H1 (cell line): ENCODE data around the gene CEND1. TPM values are rescaled to one million over a fixed set of nuclear protein-coding genes. Genes with fewer than 3 reads are reported as not detected.

Experiments used
- CTCF ChIA-PET: fragments of 300-600 bp; sonication (Branson Sonifier 250); formaldehyde crosslinking; loops from one replicate; lab custom pipeline; 2021; ENCODE audit not compliant: partially characterized antibody; lab: Charles Lee
- POLR2A ChIA-PET: fragments of 300-600 bp; sonication (Branson Sonifier 250); formaldehyde crosslinking; loops from one replicate; lab custom pipeline; 2021; ENCODE audit warnings: inconsistent platforms; ENCODE audit not compliant: partially characterized antibody; lab: Charles Lee
- DNase-seq, 2 experiments: peaks; one replicate each; pipeline versions ENCODE4 v3.0.0 to v3.0.0-alpha.2; 2010 to 2022; ENCODE audit warnings: low spot score in 2 of 2, low read depth in 1 of 2, mixed read lengths in 1 of 2
- FAIRE-seq: peaks from 2 replicates; lab custom pipeline; 2011; peaks lifted over from hg19 to GRCh38; lab: Jason Lieb, UNC
- H2AFZ ChIP-seq: 2 replicates; pipeline ENCODE4 v1.8.1; 2012; ENCODE audit warnings: low read length, inconsistent platforms
- H2AK5ac ChIP-seq: 2 replicates; pipeline ENCODE4 v1.6.1; 2013; ENCODE audit warnings: low read depth, low read length
- H2BK120ac ChIP-seq: replicated peaks from 2 replicates; pipeline ENCODE3; 2013; ENCODE audit warnings: low read depth, low read length, inconsistent platforms
- H2BK12ac ChIP-seq: 2 replicates; pipeline ENCODE4 v1.6.1; 2013; ENCODE audit warnings: low read depth, low read length
- H2BK15ac ChIP-seq: 2 replicates; pipeline ENCODE4 v1.6.1; 2013; ENCODE audit warnings: low read length
- H2BK20ac ChIP-seq: 2 replicates; pipeline ENCODE4 v1.6.1; 2013; ENCODE audit warnings: low read length
- H2BK5ac ChIP-seq: 2 replicates; pipeline ENCODE4 v1.6.1; 2013; ENCODE audit warnings: low read depth, low read length
- H3K14ac ChIP-seq: 2 replicates; pipeline ENCODE4 v1.6.1; 2013; ENCODE audit warnings: inconsistent platforms; ENCODE audit not compliant: insufficient read length
- H3K18ac ChIP-seq: 2 replicates; pipeline ENCODE4 v1.6.1; 2013; ENCODE audit warnings: low read length; ENCODE audit errors: extremely low read depth
- H3K23ac ChIP-seq: 2 replicates; pipeline ENCODE4 v1.6.1; 2013; ENCODE audit warnings: inconsistent platforms; ENCODE audit not compliant: insufficient read length
- H3K23me2 ChIP-seq: 2 replicates; pipeline ENCODE4 v1.6.1; 2013; ENCODE audit warnings: low read depth, low read length
- H3K27ac ChIP-seq: 2 replicates; pipeline ENCODE4 v1.6.1; 2011; ENCODE audit warnings: low read depth, low read length, inconsistent platforms
- H3K27me3 ChIP-seq, 4 experiments: replicated peaks in 1 of 4; 1 replicate in 1 of 4; 2 replicates in 3 of 4; pipeline versions ENCODE4 v1.6.1 to v1.8.1; 2011 to 2013; ENCODE audit warnings: low read length in 3 of 4, mild to moderate bottlenecking in 3 of 4, inconsistent platforms in 2 of 4, mixed read lengths in 2 of 4, moderate library complexity in 1 of 4; ENCODE audit not compliant: control insufficient read depth in 3 of 4, insufficient read depth in 3 of 4; ENCODE audit errors: extremely low read depth in 1 of 4
- H3K36me3 ChIP-seq, 4 experiments: 2 replicates each; pipeline versions ENCODE4 v1.6.1 to v1.8.1; 2011 to 2013; ENCODE audit warnings: mild to moderate bottlenecking in 4 of 4, low read length in 3 of 4, moderate library complexity in 2 of 4, control low read depth in 1 of 4, inconsistent platforms in 1 of 4; ENCODE audit not compliant: insufficient read depth in 4 of 4, control insufficient read depth in 2 of 4
- H3K4ac ChIP-seq: replicated peaks from 2 replicates; pipeline ENCODE3; 2013; ENCODE audit warnings: low read length, low read depth, mixed read lengths, inconsistent platforms; ENCODE audit not compliant: insufficient read length
- H3K4me1 ChIP-seq, 4 experiments: replicated peaks in 1 of 4; 1 replicate in 1 of 4; 2 replicates in 3 of 4; pipeline versions ENCODE4 v1.6.1 to v1.8.1; 2011 to 2013; ENCODE audit warnings: low read length in 3 of 4, inconsistent platforms in 2 of 4, mixed read lengths in 1 of 4; ENCODE audit not compliant: insufficient read depth in 4 of 4, control insufficient read depth in 3 of 4
- H3K4me2 ChIP-seq, 2 experiments: 2 replicates each; pipeline versions ENCODE4 v1.6.1 to v1.8.1; 2011 to 2013; ENCODE audit warnings: low read depth in 2 of 2, low read length in 2 of 2, control low read depth in 1 of 2, inconsistent platforms in 1 of 2, mild to moderate bottlenecking in 1 of 2; ENCODE audit not compliant: insufficient read depth in 1 of 2
- H3K4me3 ChIP-seq, 4 experiments: fragments of 200-600, 300-600 bp in 1 of 4; sonication (generic), shearing (Covaris generic), sonication (Bioruptor Twin) in 1 of 4; 2 replicates each; pipeline versions ENCODE4 v1.5.1 to v1.8.1; 2011 to 2016; ENCODE audit warnings: low read length in 4 of 4, low read depth in 3 of 4, control low read depth in 2 of 4, inconsistent platforms in 2 of 4, mild to moderate bottlenecking in 2 of 4, mixed read lengths in 1 of 4, moderate library complexity in 1 of 4; ENCODE audit not compliant: insufficient read depth in 2 of 4; ENCODE audit errors: extremely low read depth in 1 of 4
- H3K56ac ChIP-seq: replicated peaks from 2 replicates; pipeline ENCODE3; 2013; ENCODE audit warnings: low read depth, mild to moderate bottlenecking, mixed read lengths, low read length, inconsistent platforms; ENCODE audit not compliant: insufficient read length
- H3K79me1 ChIP-seq: 2 replicates; pipeline ENCODE4 v1.6.1; 2013; ENCODE audit warnings: low read depth, low read length, control low read depth
- H3K79me2 ChIP-seq, 2 experiments: 2 replicates each; pipeline versions ENCODE4 v1.6.1 to v1.8.1; 2012 to 2013; ENCODE audit warnings: low read length in 2 of 2, mild to moderate bottlenecking in 2 of 2, inconsistent platforms in 1 of 2; ENCODE audit not compliant: insufficient read depth in 2 of 2, control insufficient read depth in 1 of 2
- H3K9ac ChIP-seq, 4 experiments: replicated peaks in 1 of 4; 1 replicate in 1 of 4; 2 replicates in 3 of 4; pipeline versions ENCODE4 v1.6.1 to v1.8.1; 2011 to 2013; ENCODE audit warnings: low read depth in 3 of 4, low read length in 3 of 4, control low read depth in 2 of 4, mild to moderate bottlenecking in 2 of 4, moderate library complexity in 2 of 4, inconsistent platforms in 1 of 4; ENCODE audit errors: extremely low read depth in 1 of 4
- H3K9me3 ChIP-seq, 2 experiments: 2 replicates each; pipeline versions ENCODE4 v1.6.1 to v1.8.1; 2012 to 2013; ENCODE audit warnings: mild to moderate bottlenecking in 2 of 2, moderate library complexity in 2 of 2, control low read depth in 1 of 2, inconsistent platforms in 1 of 2, low read depth in 1 of 2, low read length in 1 of 2, mixed read lengths in 1 of 2; ENCODE audit not compliant: insufficient read depth in 2 of 2
- H4K20me1 ChIP-seq, 2 experiments: replicated peaks in 1 of 2; 2 replicates each; pipeline versions ENCODE3 to v1.8.1; 2011 to 2013; ENCODE audit warnings: inconsistent platforms in 2 of 2, low read length in 2 of 2, mild to moderate bottlenecking in 1 of 2; ENCODE audit not compliant: insufficient read depth in 2 of 2, control insufficient read depth in 1 of 2
- H4K5ac ChIP-seq: 2 replicates; pipeline ENCODE4 v1.6.1; 2013; ENCODE audit warnings: low read length, low read depth, mixed read lengths, inconsistent platforms; ENCODE audit not compliant: insufficient read length
- H4K8ac ChIP-seq: 2 replicates; pipeline ENCODE4 v1.8.0; 2013; ENCODE audit warnings: mild to moderate bottlenecking, moderate library complexity, low read length, inconsistent platforms; ENCODE audit not compliant: insufficient read depth; ENCODE audit errors: extremely low read depth
- H4K91ac ChIP-seq: replicated peaks from 2 replicates; pipeline ENCODE3; 2013; ENCODE audit warnings: low read length, mixed read lengths, inconsistent platforms; ENCODE audit not compliant: insufficient read length
- CEBPB ChIP-seq: IDR thresholded peaks from 2 replicates; pipeline ENCODE4 v1.6.1; 2012; ENCODE audit warnings: low read depth, low read length
- CHD1 ChIP-seq: IDR thresholded peaks from 2 replicates; pipeline ENCODE4 v1.6.1; 2012; ENCODE audit warnings: low read depth, low read length, improper control_type of control experiment
- JUN ChIP-seq: IDR thresholded peaks from 2 replicates; pipeline ENCODE4 v1.6.1; 2011; ENCODE audit warnings: low read depth, mild to moderate bottlenecking, improper control_type of control experiment, low read length
- RAD21 ChIP-seq, 2 experiments: IDR thresholded peaks in 1 of 2; conservative IDR thresholded peaks in 1 of 2; 2 replicates each; pipeline ENCODE4 v1.6.1; 2011; ENCODE audit warnings: low read depth in 2 of 2, low read length in 2 of 2, improper control_type of control experiment in 1 of 2, inconsistent platforms in 1 of 2, mild to moderate bottlenecking in 1 of 2, moderate library complexity in 1 of 2
- TEAD4 ChIP-seq: IDR thresholded peaks from 2 replicates; pipeline ENCODE4 v1.6.1; 2012; ENCODE audit warnings: low read depth, low read length, inconsistent platforms, mixed read lengths
- WGBS, 2 experiments: shearing (Covaris generic) in 1 of 2; methylation state at CpG; one replicate each; pipeline versions ENCODE4 v1.1.6 to v1.1.7; 2013 to 2015; ENCODE audit warnings: low lambda C conversion rate in 2 of 2, mixed read lengths in 2 of 2, inconsistent platforms in 1 of 2, low coverage in 1 of 2, missing lambda C conversion rate in 1 of 2; ENCODE audit not compliant: insufficient replicate concordance in 2 of 2, insufficient coverage in 1 of 2, insufficient read length in 1 of 2; ENCODE audit errors: extremely low coverage in 1 of 2, missing lambda C conversion rate in 1 of 2; 5-methylcytosine and 5-hydroxymethylcytosine counted together
- polyA plus RNA-seq, 7 experiments: library from polyadenylated mRNA; depleted of rRNA in 3 of 7; stranded (reverse) in 5 of 7; unstranded in 2 of 7; fragments of >200 nt in 5 of 7; fragments of 200-250 nt in 2 of 7; gene quantifications; 1 replicate in 5 of 7; 2 replicates in 1 of 7; 4 replicates in 1 of 7; pipeline versions ENCODE4 v1.2.1 to v1.2.3, GENCODE V29; 2011 to 2013; ENCODE audit warnings: missing spikeins in 2 of 7, mixed read lengths in 2 of 7
- total RNA-seq: library from RNA; stranded (reverse); fragmentation: NEBNext Ultra II Directional; extraction: Animal tissue kit (Norgen Biotek cat#: 25700); gene quantifications from 2 replicates; pipeline ENCODE4 v1.2.1, GENCODE V29; 2021

Gene CEND1
- total and polyA plus RNA-seq, 2 of the 8 experiments (the other 6 are each of a cell fraction or from before 2014, with no cell fraction given) = 0.82 to 5.0 TPM

DNA sequence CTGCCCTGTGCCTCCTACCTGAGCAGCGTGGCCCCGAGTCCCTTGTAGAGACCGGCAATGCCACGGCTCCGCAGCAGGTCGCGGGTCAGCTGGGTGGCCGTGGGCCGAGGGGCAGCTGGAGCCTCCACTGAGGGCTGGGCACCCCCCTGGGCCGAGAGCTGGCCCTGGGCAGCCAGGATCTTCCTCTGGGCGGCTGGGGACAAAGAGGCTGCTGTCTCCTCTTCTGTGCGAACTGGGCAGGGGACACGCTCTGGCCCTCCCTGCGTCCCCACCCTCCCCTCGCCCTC lies 2.6 kb upstream of the CEND1 start:
- WGBS, 2 experiments = 94% methylated on average over 9 of the region's 15 CpGs; no CpG with 5 or more reads in 1 of the 2 experiments
- H3K14ac ChIP-seq = no peak overlapping the region
- H3K36me3 ChIP-seq = peaks cover 0 to 12% (median 0%) of the 10 kb centered on the region in 4 experiments; a peak in 3 of 8 replicates
- TF ChIP-seq TEAD4 (no peak), JUN (no peak), CHD1 (no peak), RAD21 (IDR thresholded peaks at IDR 0.05 in 1 of 2, conservative IDR thresholded peaks at IDR 0.05 in 1 of 2; ENCODE audit: low read depth in 2 of 2, low read length in 2 of 2) (no peak), CEBPB (no peak)
- no peaks in the 10 kb centered on the region for H3K27me3 ChIP-seq
- H2BK12ac ChIP-seq = no peak overlapping the region
- H2BK120ac ChIP-seq = no peak overlapping the region
- H4K20me1 ChIP-seq = peaks cover 2 to 13% of the 10 kb centered on the region in 2 experiments
- no peak overlapping the region for H2AK5ac ChIP-seq
- H3K79me1 ChIP-seq = peaks cover 7% of the 10 kb centered on the region; the same call in 1 of the 2 replicates
- H3K4ac ChIP-seq = no peak overlapping the region
- no peak overlapping the region for H3K4me2 ChIP-seq
- H4K91ac ChIP-seq = no peak overlapping the region
- H3K4me3 ChIP-seq = no peak overlapping the region
- no peak overlapping the region for H3K9ac ChIP-seq
- no peak overlapping the region for H3K23ac ChIP-seq
- H3K9me3 ChIP-seq = no peaks in the 10 kb centered on the region
- H4K5ac ChIP-seq = no peak overlapping the region
- peaks cover 4 to 37% (median 25%) of the 10 kb centered on the region in 4 experiments for H3K4me1 ChIP-seq
- H3K18ac ChIP-seq = no peak overlapping the region
- no peak overlapping the region for H3K56ac ChIP-seq
- H2BK20ac ChIP-seq = no peak overlapping the region
- no peak overlapping the region for H2BK5ac ChIP-seq
- H3K27ac ChIP-seq = no peak overlapping the region
- no peak overlapping the region for H2AFZ ChIP-seq
- peaks cover 7% of the 10 kb centered on the region for H3K23me2 ChIP-seq
- ChIA-PET CTCF (interaction anchor here (1.0 to 2.2 kb wide), 2 partner anchors 9 to 19 kb away, joined by 3 to 10 read pairs; no protein-coding TSS in a partner anchor), POLR2A (interaction anchor here (0.7 to 53.0 kb wide), 4 partner anchors 9 to 43 kb away, joined by 3 to 1917 read pairs (median 23); partner anchors contain the start of genes CD151, CRACR2B, GATD1 and PNPLA2)
- FAIRE-seq (no peak), DNase-seq (no peak)
- H3K79me2 ChIP-seq = peaks cover 0 to 5% of the 10 kb centered on the region in 2 experiments; a peak in 1 of 4 replicates
- no peak overlapping the region for H4K8ac ChIP-seq
- H2BK15ac ChIP-seq = no peak overlapping the region
